Activated T-helper 1 cell treated with anti-CD3 and anti-CD28 coated beads, Interleukin-12 subunit alpha, Interleukin-12 subunit beta, Interleukin-2, Interleukin-4 antibody, amounts not matched to agents 30 ng/mL and 10 ng/mL and 1 ng/mL, durations not matched to agents 14 hours and 24 hours and 36 hours (primary cell): ENCODE results near the gene GPR180. TPM values are rescaled to one million over a fixed set of nuclear protein-coding genes. Genes with fewer than 3 reads are reported as not detected.

Source experiments
- total RNA-seq: library from RNA; stranded (reverse); gene quantifications from 2 replicates; pipeline ENCODE4 v1.2.3, GENCODE V29; 2022

GPR180 gene
- total RNA-seq, 1 donor from 2014 or later, result 9.6 TPM

Other genes with a start within 250 kb of the GPR180 start
- gene DCT, start 122.2 kb upstream of the GPR180 start, total RNA-seq, result not detected in 2 replicates
- gene TGDS, start 5.7 kb upstream of the GPR180 start, total RNA-seq, result 29.7 TPM in 2 replicates
- gene SOX21, start 110.7 kb downstream of the GPR180 start, total RNA-seq, result not detected in 2 replicates